ENCODE measurements around the gene HBM.

Gene HBM

GRCh38 chr16:177394-177822 is 11.6 kb downstream of the HBM start:
- TF ChIP-seq JUND (IDR thresholded peaks at IDR 0.05; ENCODE audit: low read depth) = no peak
- in situ Hi-C loops (cut with HindIII; ENCODE audit: low pct_unique_long_range_greater_than_20kb, low sequenced_read_pairs) = no loop called here
- no peak for DNase-seq (ENCODE audit: low read depth in 1 of 2, low spot score in 1 of 2)

GRCh38 chr16:177981-178667 is 12.3 kb downstream of the HBM start:
- in situ Hi-C loops (cut with HindIII; ENCODE audit: low pct_unique_long_range_greater_than_20kb, low sequenced_read_pairs) = no loop called here
- TF ChIP-seq JUND (IDR thresholded peaks at IDR 0.05; ENCODE audit: low read depth) = no peak
- no peak for DNase-seq (ENCODE audit: low read depth in 1 of 2, low spot score in 1 of 2)

- in situ Hi-C loops (cut with HindIII; ENCODE audit: low pct_unique_long_range_greater_than_20kb, low sequenced_read_pairs) = no loop called here
- no peak for TF ChIP-seq JUND (IDR thresholded peaks at IDR 0.05; ENCODE audit: low read depth)
- no peak for DNase-seq (ENCODE audit: low read depth in 1 of 2, low spot score in 1 of 2)
Observed at GRCh38 chr16:178668-179015, 12.9 kb downstream of the HBM start.

- TF ChIP-seq JUND (IDR thresholded peaks at IDR 0.05; ENCODE audit: low read depth) = no peak
- in situ Hi-C loops (cut with HindIII; ENCODE audit: low pct_unique_long_range_greater_than_20kb, low sequenced_read_pairs) = no loop called here
- no peak for DNase-seq (ENCODE audit: low read depth in 1 of 2, low spot score in 1 of 2)
Observed at GRCh38 chr16:179211-180092, 13.7 kb downstream of the HBM start.

GRCh38 chr16:180101-180675 is 14.4 kb downstream of the HBM start, which contains the start of gene HBQ1:
HBQ1 (plus strand) TSS chr16:180459; CDS start chr16:180487, 28 bp downstream.
- DNase-seq (ENCODE audit: low read depth in 1 of 2, low spot score in 1 of 2) = no peak
- in situ Hi-C loops (cut with HindIII; ENCODE audit: low pct_unique_long_range_greater_than_20kb, low sequenced_read_pairs) = no loop called here
- TF ChIP-seq JUND (IDR thresholded peaks at IDR 0.05; ENCODE audit: low read depth) = no peak

- in situ Hi-C loops (cut with HindIII; ENCODE audit: low pct_unique_long_range_greater_than_20kb, low sequenced_read_pairs) = no loop called here
- no peak for TF ChIP-seq JUND (IDR thresholded peaks at IDR 0.05; ENCODE audit: low read depth)
- peak; percentile 82 to 89 for DNase-seq (ENCODE audit: low read depth in 1 of 2, low spot score in 1 of 2)
Observed at GRCh38 chr16:180681-181564, 15.1 kb downstream of the HBM start.

GRCh38 chr16:181565-182021 is 15.8 kb downstream of the HBM start:
- peak in 1 of 2 experiments; percentile 9 for DNase-seq (ENCODE audit: low read depth in 1 of 2, low spot score in 1 of 2)
- in situ Hi-C loops (cut with HindIII; ENCODE audit: low pct_unique_long_range_greater_than_20kb, low sequenced_read_pairs) = no loop called here
- no peak for TF ChIP-seq JUND (IDR thresholded peaks at IDR 0.05; ENCODE audit: low read depth)

GRCh38 chr16:183005-183404 is 17.2 kb downstream of the HBM start:
- in situ Hi-C loops (cut with HindIII; ENCODE audit: low pct_unique_long_range_greater_than_20kb, low sequenced_read_pairs) = no loop called here
- DNase-seq (ENCODE audit: low read depth in 1 of 2, low spot score in 1 of 2) = no peak
- TF ChIP-seq JUND (IDR thresholded peaks at IDR 0.05; ENCODE audit: low read depth) = no peak

- TF ChIP-seq JUND (IDR thresholded peaks at IDR 0.05; ENCODE audit: low read depth) = no peak
- in situ Hi-C loops (cut with HindIII; ENCODE audit: low pct_unique_long_range_greater_than_20kb, low sequenced_read_pairs) = no loop called here
- no peak for DNase-seq (ENCODE audit: low read depth in 1 of 2, low spot score in 1 of 2)
Observed at GRCh38 chr16:185213-185612, 19.4 kb downstream of the HBM start.

GRCh38 chr16:185691-186090 is 19.9 kb downstream of the HBM start:
- in situ Hi-C loops (cut with HindIII; ENCODE audit: low pct_unique_long_range_greater_than_20kb, low sequenced_read_pairs) = no loop called here
- no peak for TF ChIP-seq JUND (IDR thresholded peaks at IDR 0.05; ENCODE audit: low read depth)
- DNase-seq (ENCODE audit: low read depth in 1 of 2, low spot score in 1 of 2) = no peak

- DNase-seq (ENCODE audit: low read depth in 1 of 2, low spot score in 1 of 2) = no peak
- no peak for TF ChIP-seq JUND (IDR thresholded peaks at IDR 0.05; ENCODE audit: low read depth)
- in situ Hi-C loops (cut with HindIII; ENCODE audit: low pct_unique_long_range_greater_than_20kb, low sequenced_read_pairs) = no loop called here
Observed at GRCh38 chr16:187330-187729, 21.6 kb downstream of the HBM start.

- TF ChIP-seq JUND (IDR thresholded peaks at IDR 0.05; ENCODE audit: low read depth) = no peak
- in situ Hi-C loops (cut with HindIII; ENCODE audit: low pct_unique_long_range_greater_than_20kb, low sequenced_read_pairs) = no loop called here
- peak in 1 of 2 experiments; percentile 56 for DNase-seq (ENCODE audit: low read depth in 1 of 2, low spot score in 1 of 2)
Observed at GRCh38 chr16:188674-189073, 22.9 kb downstream of the HBM start.
